Astrocyte (in vitro differentiated cells and primary cell): ENCODE data around the gene C11orf91.

ENCODE experiments used
- EZH2 ChIP-seq: IDR thresholded peaks from 2 replicates; pipeline ENCODE4 v1.6.1; 2012; ENCODE audit warnings: mild to moderate bottlenecking, low read length, inconsistent platforms; ENCODE audit not compliant: insufficient read depth
- TF ChIP-seq, protein P1 (sequence below): IDR thresholded peaks from 2 replicates; pipeline ENCODE4 v1.5.1; 2011; ENCODE audit warnings: low read depth, mild to moderate bottlenecking, inconsistent platforms, low read length, moderate library complexity; ENCODE audit not compliant: insufficient read depth

DNA sequence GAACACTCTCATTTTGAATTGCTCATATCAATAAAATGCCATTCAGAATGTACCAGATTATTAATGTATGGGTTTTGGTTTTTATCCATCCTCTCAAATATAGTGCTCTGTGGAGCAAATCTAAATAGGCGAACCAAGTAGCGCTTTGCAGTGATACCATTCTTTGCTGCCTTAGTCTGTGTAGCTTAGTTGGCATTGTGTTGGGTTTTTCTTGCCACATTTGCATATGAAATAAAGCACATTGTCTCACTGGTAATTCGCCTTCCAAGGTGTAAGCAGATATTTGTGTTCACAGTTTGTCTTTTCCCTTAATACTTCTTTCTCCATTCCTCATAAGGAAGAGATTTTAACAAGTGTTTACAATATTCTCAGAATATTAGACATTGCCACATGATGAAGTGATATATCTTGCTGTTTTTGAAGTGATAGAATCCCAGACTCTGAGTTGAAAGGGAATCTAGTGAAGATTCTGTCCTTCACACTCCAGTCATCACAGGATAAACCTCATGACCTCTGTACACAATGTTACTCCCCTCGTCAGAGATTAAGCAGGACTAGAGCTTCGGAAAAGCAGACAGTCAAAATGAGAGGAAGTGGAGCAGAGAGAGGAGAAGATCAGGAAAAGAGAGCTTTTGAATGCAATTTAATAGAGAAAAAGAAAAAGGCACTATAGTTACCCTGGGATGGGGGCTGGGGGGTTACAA lies 16.5 kb downstream of the C11orf91 start:
- TF ChIP-seq, protein P1, sequence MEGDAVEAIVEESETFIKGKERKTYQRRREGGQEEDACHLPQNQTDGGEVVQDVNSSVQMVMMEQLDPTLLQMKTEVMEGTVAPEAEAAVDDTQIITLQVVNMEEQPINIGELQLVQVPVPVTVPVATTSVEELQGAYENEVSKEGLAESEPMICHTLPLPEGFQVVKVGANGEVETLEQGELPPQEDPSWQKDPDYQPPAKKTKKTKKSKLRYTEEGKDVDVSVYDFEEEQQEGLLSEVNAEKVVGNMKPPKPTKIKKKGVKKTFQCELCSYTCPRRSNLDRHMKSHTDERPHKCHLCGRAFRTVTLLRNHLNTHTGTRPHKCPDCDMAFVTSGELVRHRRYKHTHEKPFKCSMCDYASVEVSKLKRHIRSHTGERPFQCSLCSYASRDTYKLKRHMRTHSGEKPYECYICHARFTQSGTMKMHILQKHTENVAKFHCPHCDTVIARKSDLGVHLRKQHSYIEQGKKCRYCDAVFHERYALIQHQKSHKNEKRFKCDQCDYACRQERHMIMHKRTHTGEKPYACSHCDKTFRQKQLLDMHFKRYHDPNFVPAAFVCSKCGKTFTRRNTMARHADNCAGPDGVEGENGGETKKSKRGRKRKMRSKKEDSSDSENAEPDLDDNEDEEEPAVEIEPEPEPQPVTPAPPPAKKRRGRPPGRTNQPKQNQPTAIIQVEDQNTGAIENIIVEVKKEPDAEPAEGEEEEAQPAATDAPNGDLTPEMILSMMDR = no peak
- no peak for TF ChIP-seq EZH2
